Vagina (tissue), 2 donors: ENCODE results near the gene PRDM16. TPM values are rescaled to one million over a fixed set of nuclear protein-coding genes. Genes with fewer than 3 reads are reported as not detected.

ENCODE experiments used
- DNase-seq, 2 donors: peaks; one replicate each; pipeline ENCODE4 v3.0.0-alpha.2; 2017; ENCODE audit errors: extremely low spot score in 2 of 2
- H3K27ac ChIP-seq: fragments of 200-600 bp; sonication (generic); one replicate; pipeline ENCODE4 v1.5.1; 2019
- H3K27me3 ChIP-seq: fragments of 200-600 bp; sonication (generic); one replicate; pipeline ENCODE4 v1.5.1; 2019
- H3K36me3 ChIP-seq, 2 donors: fragments of 200-600 bp; sonication (generic); one replicate each; pipeline ENCODE4 v1.5.1; 2017 to 2019
- H3K4me1 ChIP-seq: fragments of 200-600 bp; sonication (generic); one replicate; pipeline ENCODE4 v1.5.1; 2019
- H3K4me3 ChIP-seq, 2 donors: fragments of 200-600 bp; sonication (generic); 1 replicate in 1 of 2; 2 replicates in 1 of 2; pipeline ENCODE4 v1.5.1; 2016 to 2019
- H3K9me3 ChIP-seq: fragments of 200-600 bp; sonication (generic); one replicate; pipeline ENCODE4 v1.5.1; 2019
- POLR2A ChIP-seq, 2 donors: fragments of 450-650 bp; IDR thresholded peaks; one replicate each; pipeline ENCODE4 v1.6.1; 2017; ENCODE audit warnings: antibody characterized with exemption in 2 of 2, mild to moderate bottlenecking in 2 of 2, moderate library complexity in 2 of 2
- POLR2AphosphoS5 ChIP-seq, 2 donors: sonication (generic); formaldehyde crosslinking; IDR thresholded peaks; one replicate each; pipeline ENCODE4 v1.9.0; 2017; ENCODE audit warnings: antibody characterized with exemption in 2 of 2, mild to moderate bottlenecking in 2 of 2, low read depth in 1 of 2; ENCODE audit not compliant: insufficient read depth in 1 of 2
- intact Hi-C: fragments of 100-400 bp; cut with DNase I; formaldehyde crosslinking; loops from one replicate; pipeline ENCODE4 v1.15.1; 2023
- total RNA-seq: library from RNA; depleted of rRNA; stranded (reverse); fragments of >200 nt; gene quantifications from one replicate; pipeline ENCODE4 v1.2.3, GENCODE V29; 2016
- TF ChIP-seq, protein P1 (sequence below), 3 experiments: fragments of 450-650 bp in 2 of 3; fragments of 200-600 bp in 1 of 3; sonication (generic) in 1 of 3; IDR thresholded peaks; one replicate each; pipeline ENCODE4 v1.5.1; 2017 to 2019; ENCODE audit warnings: antibody characterized with exemption in 3 of 3, mild to moderate bottlenecking in 2 of 3, moderate library complexity in 2 of 3

The PRDM16 gene
- total RNA-seq, 1 donor from 2014 or later = 3.9 TPM

DNA sequence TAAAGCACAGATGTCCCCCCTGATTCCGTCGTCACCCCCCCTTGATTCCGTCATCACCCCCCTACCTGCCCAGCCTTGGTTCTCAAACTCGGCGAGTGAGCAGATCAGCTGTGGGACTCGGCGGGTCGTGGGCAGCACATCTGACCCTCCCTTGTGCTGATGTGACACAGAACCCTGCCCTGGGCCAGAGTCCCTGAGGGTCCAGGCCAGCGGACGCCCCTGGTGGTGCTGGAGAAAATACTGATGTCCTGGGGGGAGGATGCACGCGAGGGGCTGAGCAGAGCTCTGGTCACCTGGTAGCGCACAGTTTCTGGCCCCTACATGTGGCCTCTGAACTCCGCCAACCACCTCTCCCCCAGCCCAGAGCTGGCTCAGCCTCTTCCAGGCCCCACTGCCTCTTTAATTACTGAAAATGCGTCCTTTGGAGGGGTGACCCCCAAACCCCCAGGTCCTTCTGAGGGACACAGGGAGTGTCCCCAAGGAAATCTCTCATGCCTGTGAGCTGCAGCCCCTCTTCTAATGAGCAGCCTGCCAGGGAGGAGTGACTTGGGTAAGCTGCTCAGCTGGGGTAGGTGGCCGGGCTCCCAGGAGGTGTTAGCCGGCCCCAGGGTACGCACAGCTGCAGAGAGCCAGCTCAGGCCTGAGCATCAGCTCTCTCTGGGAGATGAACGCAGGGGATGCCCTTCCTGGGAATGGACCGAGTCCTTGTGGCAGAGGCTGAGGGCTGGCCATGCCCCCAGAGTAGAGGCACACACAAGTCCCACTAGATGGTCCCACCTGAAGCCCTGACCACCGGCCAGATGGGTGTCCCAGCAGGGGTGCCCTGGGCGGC is 255.9 kb downstream of the PRDM16 start:
- no peak for TF ChIP-seq POLR2AphosphoS5 (IDR thresholded peaks at IDR 0.05; ENCODE audit: insufficient read depth in 1 of 2, low read depth in 1 of 2)
- TF ChIP-seq, protein P1, sequence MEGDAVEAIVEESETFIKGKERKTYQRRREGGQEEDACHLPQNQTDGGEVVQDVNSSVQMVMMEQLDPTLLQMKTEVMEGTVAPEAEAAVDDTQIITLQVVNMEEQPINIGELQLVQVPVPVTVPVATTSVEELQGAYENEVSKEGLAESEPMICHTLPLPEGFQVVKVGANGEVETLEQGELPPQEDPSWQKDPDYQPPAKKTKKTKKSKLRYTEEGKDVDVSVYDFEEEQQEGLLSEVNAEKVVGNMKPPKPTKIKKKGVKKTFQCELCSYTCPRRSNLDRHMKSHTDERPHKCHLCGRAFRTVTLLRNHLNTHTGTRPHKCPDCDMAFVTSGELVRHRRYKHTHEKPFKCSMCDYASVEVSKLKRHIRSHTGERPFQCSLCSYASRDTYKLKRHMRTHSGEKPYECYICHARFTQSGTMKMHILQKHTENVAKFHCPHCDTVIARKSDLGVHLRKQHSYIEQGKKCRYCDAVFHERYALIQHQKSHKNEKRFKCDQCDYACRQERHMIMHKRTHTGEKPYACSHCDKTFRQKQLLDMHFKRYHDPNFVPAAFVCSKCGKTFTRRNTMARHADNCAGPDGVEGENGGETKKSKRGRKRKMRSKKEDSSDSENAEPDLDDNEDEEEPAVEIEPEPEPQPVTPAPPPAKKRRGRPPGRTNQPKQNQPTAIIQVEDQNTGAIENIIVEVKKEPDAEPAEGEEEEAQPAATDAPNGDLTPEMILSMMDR (IDR thresholded peaks at IDR 0.05) = no peak
- no peak for TF ChIP-seq POLR2A (IDR thresholded peaks at IDR 0.05)
- peaks cover 9% of the 10 kb centered on the region for H3K4me1 ChIP-seq
- DNase-seq = no peak
- H3K9me3 ChIP-seq = no peaks in the 10 kb centered on the region
- no peaks in the 10 kb centered on the region for H3K36me3 ChIP-seq
- no peak overlapping the region for H3K4me3 ChIP-seq
- H3K27ac ChIP-seq = no peak overlapping the region
- intact Hi-C loops = no loop called here
- H3K27me3 ChIP-seq = no peaks in the 10 kb centered on the region

DNA sequence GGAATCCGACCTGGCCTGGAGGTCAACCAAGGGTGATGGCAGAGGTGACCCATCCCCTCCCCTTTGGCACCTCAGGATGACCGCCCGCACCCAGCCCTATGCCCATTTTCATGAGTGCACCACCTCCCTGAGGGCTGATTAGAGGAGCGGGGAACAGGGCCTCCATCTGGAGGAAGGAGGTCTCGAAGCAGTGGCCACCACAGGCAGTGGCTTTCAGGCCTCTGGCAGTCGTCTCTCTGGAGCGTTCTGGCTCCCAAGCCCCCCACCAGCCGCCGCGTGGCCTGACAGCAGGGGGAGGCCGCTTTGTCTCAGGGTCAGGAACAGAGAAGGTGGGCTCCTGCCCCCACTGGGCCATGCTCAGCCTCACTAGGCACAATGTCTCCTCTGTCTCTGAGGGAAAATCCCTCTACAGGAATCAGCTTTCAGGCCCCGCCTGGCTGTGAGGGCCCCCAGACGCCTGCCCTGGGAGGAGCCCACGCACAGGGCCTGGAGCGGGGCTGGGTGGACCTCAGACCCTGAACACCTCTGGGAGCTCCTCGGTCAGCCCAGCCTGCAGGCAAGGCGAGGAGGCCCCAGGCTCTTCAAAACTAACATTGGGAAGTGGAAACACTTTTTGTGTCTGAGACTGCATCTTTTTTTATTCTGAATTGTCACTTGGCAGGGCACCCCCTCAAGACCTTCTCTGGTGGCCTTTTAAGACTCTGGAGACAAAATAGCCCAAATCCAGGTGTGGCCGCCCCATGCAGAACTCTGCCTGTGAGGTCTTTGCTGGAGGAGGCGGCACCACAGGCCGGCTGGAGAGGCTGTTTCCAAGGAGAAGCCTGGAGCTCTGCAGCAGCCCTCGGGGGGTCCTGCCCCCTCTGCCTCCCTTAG is 257.7 kb downstream of the PRDM16 start:
- no peak for TF ChIP-seq POLR2AphosphoS5 (IDR thresholded peaks at IDR 0.05; ENCODE audit: insufficient read depth in 1 of 2, low read depth in 1 of 2)
- TF ChIP-seq, protein P1 (IDR thresholded peaks at IDR 0.05) = no peak
- TF ChIP-seq POLR2A (IDR thresholded peaks at IDR 0.05) = no peak
- DNase-seq = no peak
- H3K27me3 ChIP-seq = no peaks in the 10 kb centered on the region
- no peak overlapping the region for H3K4me3 ChIP-seq
- H3K9me3 ChIP-seq = no peaks in the 10 kb centered on the region
- no peak overlapping the region for H3K27ac ChIP-seq
- intact Hi-C loops = no loop called here
- peaks cover 9% of the 10 kb centered on the region for H3K4me1 ChIP-seq
- no peaks in the 10 kb centered on the region for H3K36me3 ChIP-seq

DNA sequence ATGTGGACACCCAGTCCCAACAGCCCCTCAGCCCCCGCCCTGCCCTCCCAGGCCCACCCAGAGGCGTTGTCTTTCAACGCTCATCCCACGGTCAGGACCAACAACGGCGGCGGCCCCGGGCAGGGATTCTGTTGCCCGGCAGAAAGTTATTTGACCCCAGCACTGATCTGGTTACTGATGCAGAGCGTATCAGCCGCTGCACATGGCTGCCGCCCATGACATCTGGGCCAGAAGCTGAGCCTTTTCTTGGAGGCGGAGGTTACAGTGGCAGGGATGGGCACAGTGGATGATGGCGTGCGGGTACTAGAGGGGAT is 258.3 kb downstream of the PRDM16 start:
- H3K36me3 ChIP-seq = no peaks in the 10 kb centered on the region
- DNase-seq = no peak
- no peaks in the 10 kb centered on the region for H3K9me3 ChIP-seq
- H3K27ac ChIP-seq = no peak overlapping the region
- H3K27me3 ChIP-seq = no peaks in the 10 kb centered on the region
- no peak overlapping the region for H3K4me3 ChIP-seq
- no peak for TF ChIP-seq POLR2AphosphoS5 (IDR thresholded peaks at IDR 0.05; ENCODE audit: insufficient read depth in 1 of 2, low read depth in 1 of 2)
- TF ChIP-seq, protein P1 (IDR thresholded peaks at IDR 0.05) = no peak
- no peak for TF ChIP-seq POLR2A (IDR thresholded peaks at IDR 0.05)
- intact Hi-C loops = no loop called here
- peaks cover 9% of the 10 kb centered on the region for H3K4me1 ChIP-seq

DNA sequence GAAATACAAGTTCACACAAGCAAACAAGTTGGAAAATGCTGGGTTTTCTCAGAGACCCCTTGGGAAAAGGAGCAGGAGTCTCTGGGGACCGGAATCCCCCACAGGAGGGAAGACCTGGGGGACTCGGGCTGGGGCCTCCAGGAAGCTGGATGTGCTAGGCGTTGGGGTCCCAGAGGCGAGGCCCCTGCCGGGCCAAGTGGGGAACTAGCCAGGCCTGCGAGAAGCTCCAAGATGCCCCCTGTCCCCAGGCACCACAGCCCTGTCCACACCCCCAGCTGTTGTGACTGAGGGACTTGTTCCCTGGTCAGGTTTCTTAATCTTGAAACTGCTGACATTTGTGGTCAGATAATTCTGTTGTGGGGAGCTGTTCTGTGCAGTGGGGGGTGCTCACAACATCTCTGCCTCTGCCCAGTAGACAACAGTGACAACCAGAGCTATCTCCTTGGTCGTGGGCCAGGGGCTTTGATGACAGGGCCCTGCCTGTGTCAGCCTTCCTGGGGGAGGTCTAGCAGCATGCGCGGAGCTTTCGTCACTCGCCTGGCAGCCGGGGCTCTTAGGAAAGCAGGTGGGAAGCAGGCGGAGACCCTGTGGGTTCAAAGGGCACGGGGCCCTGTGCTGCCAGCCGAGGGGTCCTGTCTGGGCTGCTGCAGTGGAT is 259.1 kb downstream of the PRDM16 start:
- no peaks in the 10 kb centered on the region for H3K27me3 ChIP-seq
- TF ChIP-seq POLR2AphosphoS5 (IDR thresholded peaks at IDR 0.05; ENCODE audit: insufficient read depth in 1 of 2, low read depth in 1 of 2) = no peak
- no peak for TF ChIP-seq POLR2A (IDR thresholded peaks at IDR 0.05)
- TF ChIP-seq, protein P1 (IDR thresholded peaks at IDR 0.05) = no peak
- H3K4me1 ChIP-seq = peaks cover 9% of the 10 kb centered on the region
- no peaks in the 10 kb centered on the region for H3K36me3 ChIP-seq
- H3K27ac ChIP-seq = no peak overlapping the region
- no peak for DNase-seq
- no peak overlapping the region for H3K4me3 ChIP-seq
- intact Hi-C loops = no loop called here
- H3K9me3 ChIP-seq = no peaks in the 10 kb centered on the region
